GM21447 (cell line): ENCODE data around the gene SHMT2.

ENCODE experiments used
- ATAC-seq: cut with Tn5 transposase; IDR thresholded peaks from one replicate; pipeline ENCODE4 v1.9.1; 2021; ENCODE audit not compliant: unreplicated experiment

SHMT2 gene

GRCh38 chr12:57225680-57226210, 3.8 kb upstream of the SHMT2 start:
- no peak for ATAC-seq

GRCh38 chr12:57226588-57227314, 2.8 kb upstream of the SHMT2 start:
- ATAC-seq: no peak

DNA sequence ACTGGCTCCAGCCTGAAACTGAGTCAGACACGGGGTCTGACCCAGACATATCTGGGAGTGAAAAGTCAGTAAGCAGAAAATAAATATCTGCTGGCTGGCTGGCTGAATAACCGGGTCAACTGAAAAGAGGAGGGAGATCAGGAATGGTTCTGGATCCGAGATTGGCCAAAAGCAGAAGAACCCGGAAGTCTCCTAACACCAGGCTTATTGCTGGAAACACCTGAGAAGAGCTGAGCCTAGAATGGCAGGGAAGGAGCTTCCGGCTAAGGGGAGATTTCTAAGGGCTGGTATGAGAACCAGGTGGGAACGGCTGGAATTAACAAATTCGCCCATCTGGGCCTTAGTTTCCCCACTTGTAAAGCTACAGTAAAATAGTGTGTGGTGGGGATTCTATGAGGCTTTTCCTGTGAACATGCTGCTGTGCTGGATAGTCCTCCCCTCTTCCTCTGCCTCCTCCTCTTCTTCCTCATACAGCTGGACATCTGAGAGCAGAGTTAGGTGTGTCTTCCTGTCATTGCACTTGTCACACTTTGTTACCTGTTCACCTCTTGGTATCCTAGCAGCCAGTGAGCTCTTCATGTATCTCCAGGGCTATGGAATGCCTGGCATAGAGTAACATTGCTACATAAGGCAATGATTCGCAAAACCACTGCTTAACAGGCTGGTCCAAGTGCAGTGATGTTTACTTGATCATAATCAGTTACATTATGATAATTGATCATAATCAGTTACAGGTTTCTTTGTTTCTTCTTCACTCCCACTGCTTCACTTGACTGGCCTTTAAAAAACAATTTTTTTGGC, 2.0 kb upstream of the SHMT2 start:
- no peak for ATAC-seq

- peak; percentile 17 for ATAC-seq
Measured at GRCh38 chr12:57229046-57229633, 371 bp upstream of the SHMT2 start.

DNA sequence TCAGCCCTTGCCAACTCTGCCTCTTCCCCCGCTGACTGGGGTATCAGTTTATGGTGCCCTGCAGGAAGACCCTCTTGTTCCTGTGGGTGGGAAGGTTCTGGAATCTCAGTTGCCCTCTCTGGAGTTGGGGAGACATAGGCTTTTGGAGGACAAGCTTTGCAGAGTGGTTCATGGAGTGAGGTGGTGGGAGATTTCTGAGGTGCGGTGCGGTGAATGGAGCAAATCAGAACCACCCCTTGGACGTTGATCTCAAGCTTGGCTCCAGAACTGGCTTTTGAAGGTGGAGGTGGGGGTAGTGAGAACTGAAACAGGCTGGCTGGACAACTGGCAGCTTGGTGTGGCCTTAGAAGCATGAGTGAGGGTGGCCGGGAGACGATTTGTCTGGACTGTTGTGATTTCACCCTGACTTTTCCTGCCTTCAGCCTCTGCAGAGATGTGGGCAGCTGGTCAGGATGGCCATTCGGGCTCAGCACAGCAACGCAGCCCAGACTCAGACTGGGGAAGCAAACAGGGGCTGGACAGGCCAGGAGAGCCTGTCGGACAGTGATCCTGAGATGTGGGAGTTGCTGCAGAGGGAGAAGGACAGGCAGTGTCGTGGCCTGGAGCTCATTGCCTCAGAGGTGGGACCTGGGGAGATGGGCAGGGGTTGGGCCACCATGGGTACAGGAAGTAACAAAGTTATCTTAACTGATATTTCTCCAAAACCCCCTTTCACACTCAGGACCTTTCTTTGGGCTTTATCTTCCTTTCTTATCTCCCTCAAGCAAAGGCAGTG, 1.1 kb downstream of the SHMT2 start:
- no peak for ATAC-seq

DNA sequence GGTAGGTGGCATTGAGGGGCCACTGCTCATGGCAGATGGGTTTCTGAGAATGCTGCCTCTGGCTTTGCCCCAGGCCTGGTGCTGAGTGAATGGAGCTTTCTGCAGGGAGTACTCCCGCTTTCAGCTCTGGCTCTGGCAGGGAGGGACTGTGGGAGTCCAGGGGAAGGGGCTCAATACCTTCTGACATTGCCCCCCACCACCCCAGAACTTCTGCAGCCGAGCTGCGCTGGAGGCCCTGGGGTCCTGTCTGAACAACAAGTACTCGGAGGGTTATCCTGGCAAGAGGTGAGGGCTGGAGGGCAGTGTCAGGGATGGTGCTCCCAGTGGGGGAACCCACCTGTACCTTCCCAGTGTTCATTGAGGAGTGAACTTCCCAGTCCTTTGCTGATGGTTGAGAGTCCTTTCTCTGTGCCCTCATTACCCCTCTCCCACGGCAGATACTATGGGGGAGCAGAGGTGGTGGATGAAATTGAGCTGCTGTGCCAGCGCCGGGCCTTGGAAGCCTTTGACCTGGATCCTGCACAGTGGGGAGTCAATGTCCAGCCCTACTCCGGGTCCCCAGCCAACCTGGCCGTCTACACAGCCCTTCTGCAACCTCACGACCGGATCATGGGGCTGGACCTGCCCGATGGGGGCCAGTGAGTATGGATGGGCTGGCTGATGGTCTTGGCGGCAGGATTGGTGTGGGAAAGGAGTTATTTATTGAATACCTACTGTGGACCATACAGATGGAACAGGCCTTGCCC, 1.9 kb downstream of the SHMT2 start:
- ATAC-seq: no peak

DNA sequence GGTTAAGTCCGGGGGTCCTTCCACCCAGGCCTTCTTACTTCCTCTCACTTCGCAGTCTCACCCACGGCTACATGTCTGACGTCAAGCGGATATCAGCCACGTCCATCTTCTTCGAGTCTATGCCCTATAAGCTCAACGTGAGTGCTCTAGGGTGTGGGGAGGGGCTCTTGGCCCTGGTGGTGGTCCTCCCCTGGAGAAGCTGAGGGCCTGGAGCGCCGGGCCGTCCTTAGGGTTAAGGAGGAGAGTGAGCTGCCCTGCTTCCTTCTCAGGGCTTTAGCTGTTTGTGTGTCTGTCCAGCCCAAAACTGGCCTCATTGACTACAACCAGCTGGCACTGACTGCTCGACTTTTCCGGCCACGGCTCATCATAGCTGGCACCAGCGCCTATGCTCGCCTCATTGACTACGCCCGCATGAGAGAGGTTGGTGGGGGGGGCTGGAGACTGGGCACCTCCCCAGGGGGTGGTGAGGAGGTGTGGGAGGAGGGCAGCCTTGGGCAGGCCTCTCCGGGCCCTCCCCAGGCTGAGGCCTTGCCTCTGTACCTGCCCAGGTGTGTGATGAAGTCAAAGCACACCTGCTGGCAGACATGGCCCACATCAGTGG, 2.7 kb downstream of the SHMT2 start:
- no peak for ATAC-seq

DNA sequence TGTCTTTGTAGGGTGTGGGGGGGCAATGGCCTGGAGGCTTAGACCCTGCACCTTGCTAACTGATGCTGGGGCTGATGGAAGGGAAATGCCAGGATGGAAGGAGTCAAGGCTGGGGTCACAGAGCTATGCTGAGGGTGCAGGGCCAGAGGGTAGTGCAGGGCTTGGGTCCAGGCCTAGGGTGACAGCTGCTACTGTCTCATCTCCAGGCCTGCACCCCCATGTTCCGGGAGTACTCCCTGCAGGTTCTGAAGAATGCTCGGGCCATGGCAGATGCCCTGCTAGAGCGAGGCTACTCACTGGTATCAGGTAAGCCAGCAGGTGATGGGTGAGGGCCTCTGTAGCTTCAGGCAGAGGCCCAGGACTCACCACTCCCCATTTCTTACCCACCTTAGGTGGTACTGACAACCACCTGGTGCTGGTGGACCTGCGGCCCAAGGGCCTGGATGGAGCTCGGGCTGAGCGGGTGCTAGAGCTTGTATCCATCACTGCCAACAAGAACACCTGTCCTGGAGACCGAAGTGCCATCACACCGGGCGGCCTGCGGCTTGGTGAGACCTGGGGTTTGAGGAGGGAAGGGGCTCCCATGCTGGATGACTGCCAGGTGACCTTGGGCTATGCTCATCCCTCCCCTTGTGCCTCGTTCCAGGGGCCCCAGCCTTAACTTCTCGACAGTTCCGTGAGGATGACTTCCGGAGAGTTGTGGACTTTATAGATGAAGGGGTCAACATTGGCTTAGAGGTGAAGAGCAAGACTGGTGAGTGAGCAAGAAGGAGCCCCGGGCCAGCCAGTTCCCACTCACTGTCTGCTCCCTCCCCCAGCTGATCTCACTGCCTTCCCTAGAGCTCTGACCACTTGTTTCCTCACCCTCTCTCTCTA, 4.1 kb downstream of the SHMT2 start:
- no peak for ATAC-seq

- no peak for ATAC-seq
Measured at GRCh38 chr12:57234233-57234570, 4.7 kb downstream of the SHMT2 start.

GRCh38 chr12:57234571-57235016, 5.1 kb downstream of the SHMT2 start:
- ATAC-seq: no peak

GRCh38 chr12:57235017-57235727, 5.7 kb downstream of the SHMT2 start:
- ATAC-seq: no peak

DNA sequence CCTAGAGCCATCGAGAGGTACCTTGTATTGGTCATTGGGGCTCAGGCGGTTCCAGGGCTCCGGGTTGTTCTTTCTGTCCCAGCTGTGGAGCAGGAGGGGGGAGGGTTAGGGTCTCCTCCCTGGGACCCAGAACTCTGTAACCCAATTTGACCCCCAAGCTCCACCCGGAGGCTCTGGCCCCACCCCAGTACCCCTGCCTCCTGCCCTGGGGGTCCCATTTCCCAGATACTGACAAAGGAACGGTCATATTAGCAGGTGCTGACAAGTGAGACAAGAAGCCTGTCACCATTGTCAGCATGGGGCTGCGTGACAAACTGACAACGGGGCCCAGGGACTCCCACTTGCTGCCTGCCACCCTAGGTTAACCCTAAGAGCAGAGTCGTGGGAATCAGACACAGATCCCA, 6.2 kb downstream of the SHMT2 start:
- no peak for ATAC-seq

GRCh38 chr12:57236201-57236924, 6.9 kb downstream of the SHMT2 start:
- no peak for ATAC-seq

DNA sequence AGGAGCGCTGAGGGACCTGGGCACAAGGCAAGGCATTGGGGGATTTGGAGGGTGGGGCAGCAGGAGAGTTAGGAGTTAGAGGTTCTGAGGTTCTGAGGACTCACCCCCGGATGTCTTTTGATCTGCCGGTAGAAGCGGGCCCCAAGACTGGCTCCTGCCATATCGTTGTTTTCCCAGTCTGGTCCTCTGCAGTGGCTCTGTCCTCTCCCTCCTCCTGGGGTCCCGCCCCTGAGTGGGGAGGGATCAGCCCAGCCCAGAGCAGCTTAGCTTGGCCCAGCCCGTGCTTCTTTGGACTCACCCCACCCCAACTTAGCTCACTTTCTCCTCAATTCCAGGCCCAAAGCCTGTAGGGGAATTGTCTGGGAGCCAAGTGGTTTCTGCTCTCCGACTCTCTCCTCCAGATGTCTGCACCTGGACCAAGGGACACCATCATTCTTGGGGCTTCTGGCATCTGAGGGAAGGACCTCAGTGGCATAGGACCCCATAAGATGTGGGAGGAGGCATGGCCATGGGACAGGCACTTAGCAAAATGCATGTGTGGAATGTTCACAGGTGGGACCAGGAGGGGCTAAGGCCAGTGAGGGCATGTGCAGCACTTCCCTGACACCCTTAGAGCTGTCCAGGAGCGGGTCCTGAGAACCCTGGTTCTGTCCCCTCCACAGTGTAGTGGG, 7.5 kb downstream of the SHMT2 start:
- ATAC-seq: no peak

DNA sequence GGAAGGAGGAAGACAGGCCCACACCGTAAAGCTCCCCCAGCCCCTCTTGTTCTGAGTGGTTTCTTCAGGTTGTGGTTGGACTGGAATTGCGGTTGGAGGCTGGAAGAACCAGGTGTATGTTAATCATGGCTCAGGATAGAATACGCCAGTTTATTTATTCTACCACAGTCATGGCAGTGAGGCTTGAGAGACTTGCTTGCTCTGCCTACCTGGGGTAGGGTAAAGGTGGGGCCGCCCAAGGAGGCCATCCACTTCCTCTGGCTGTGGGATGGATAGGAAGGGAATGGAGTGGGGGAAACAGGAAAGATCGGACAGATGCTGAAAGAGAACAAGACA, 8.1 kb downstream of the SHMT2 start:
- ATAC-seq: no peak

- no peak for ATAC-seq
Measured at GRCh38 chr12:57237932-57238853, 8.7 kb downstream of the SHMT2 start.
